SK-N-SH (cell line): ENCODE measurements around the gene SERTM1. TPM values are rescaled to one million over a fixed set of nuclear protein-coding genes. Genes with fewer than 3 reads are reported as not detected.

Experiments
- CTCF ChIA-PET: fragments of 300-600, 350-600 bp; formaldehyde crosslinking; extraction: SDS; loops from one replicate; lab custom pipeline; 2021; lab: Yijun Ruan, JAX
- POLR2A ChIA-PET: fragments of 350-600 bp; sonication (Branson Sonifier 250); formaldehyde crosslinking; extraction: SDS; loops from one replicate; lab custom pipeline; 2020; ENCODE audit warnings: antibody characterized with exemption, inconsistent platforms; lab: Yijun Ruan, JAX
- DNase-seq: peaks from one replicate; pipeline ENCODE4 v3.0.0; 2012
- H2AFZ ChIP-seq: fragments of 200-600 bp; sonication (generic); 2 replicates; pipeline ENCODE4 v1.8.1; 2016; ENCODE audit warnings: antibody characterized with exemption, mild to moderate bottlenecking, low read depth
- H3F3A ChIP-seq: fragments of 200-600 bp; sonication (generic); replicated peaks from 2 replicates; pipeline ENCODE3; 2016; ENCODE audit warnings: antibody characterized with exemption, mild to moderate bottlenecking; ENCODE audit not compliant: insufficient read depth
- H3K27ac ChIP-seq, 2 experiments: fragments of 200-500 bp in 1 of 2; fragments of 200-600 bp in 1 of 2; sonication (Bioruptor generic) in 1 of 2; sonication (generic), shearing (Covaris generic) in 1 of 2; 2 replicates each; pipeline versions ENCODE4 v1.5.1 to v1.6.1; 2014 to 2016; ENCODE audit warnings: low read depth in 2 of 2, inconsistent platforms in 1 of 2, low read length in 1 of 2, mild to moderate bottlenecking in 1 of 2, mixed read lengths in 1 of 2
- H3K27me3 ChIP-seq: fragments of 200-600 bp; sonication (generic), shearing (Covaris generic); 2 replicates; pipeline ENCODE4 v1.6.1; 2016; ENCODE audit warnings: mixed run types; ENCODE audit not compliant: insufficient read depth
- H3K36me3 ChIP-seq, 2 experiments: fragments of 200-500 bp in 1 of 2; fragments of 200-600 bp in 1 of 2; sonication (Bioruptor generic) in 1 of 2; sonication (generic) in 1 of 2; replicated peaks in 1 of 2; 2 replicates each; pipeline versions ENCODE3 to v1.5.1; 2014 to 2016; ENCODE audit warnings: low read length in 1 of 2, mild to moderate bottlenecking in 1 of 2; ENCODE audit not compliant: insufficient read depth in 2 of 2, control insufficient read depth in 1 of 2
- H3K4me1 ChIP-seq, 2 experiments: fragments of 200-500 bp in 1 of 2; fragments of 200-600 bp in 1 of 2; sonication (Bioruptor generic) in 1 of 2; sonication (generic), shearing (Covaris generic) in 1 of 2; 2 replicates each; pipeline versions ENCODE4 v1.5.1 to v1.6.1; 2014 to 2016; ENCODE audit warnings: low read depth in 1 of 2, low read length in 1 of 2, mixed run types in 1 of 2; ENCODE audit not compliant: insufficient read depth in 2 of 2, control insufficient read depth in 1 of 2
- H3K4me2 ChIP-seq: fragments of 200-600 bp; sonication (generic), shearing (Covaris generic); 2 replicates; pipeline ENCODE4 v1.6.1; 2017; ENCODE audit warnings: mixed run types
- H3K4me3 ChIP-seq, 2 experiments: fragments of 200-500 bp in 1 of 2; fragments of 200-600 bp in 1 of 2; sonication (Bioruptor generic) in 1 of 2; sonication (generic), shearing (Covaris generic) in 1 of 2; 2 replicates each; pipeline versions ENCODE4 v1.5.1 to v1.8.1; 2014 to 2016; ENCODE audit warnings: low read depth in 2 of 2, inconsistent platforms in 1 of 2, low read length in 1 of 2, mild to moderate bottlenecking in 1 of 2, mixed read lengths in 1 of 2, moderate library complexity in 1 of 2
- H3K79me2 ChIP-seq: fragments of 200-600 bp; sonication (generic); 2 replicates; pipeline ENCODE4 v1.8.1; 2017; ENCODE audit warnings: mild to moderate bottlenecking; ENCODE audit not compliant: insufficient read depth
- H3K9ac ChIP-seq: fragments of 200-600 bp; sonication (generic); 2 replicates; pipeline ENCODE4 v1.6.1; 2017; ENCODE audit warnings: mixed run types
- H3K9me2 ChIP-seq: fragments of 200-600 bp; sonication (generic); 2 replicates; pipeline ENCODE4 v1.6.1; 2017; ENCODE audit warnings: mixed run types
- H3K9me3 ChIP-seq: fragments of 200-600 bp; sonication (generic); 2 replicates; pipeline ENCODE4 v1.6.1; 2017; ENCODE audit warnings: mixed run types, mild to moderate bottlenecking, moderate library complexity
- H4K20me1 ChIP-seq: fragments of 200-600 bp; sonication (generic); 2 replicates; pipeline ENCODE4 v1.6.1; 2017; ENCODE audit warnings: mild to moderate bottlenecking, mixed run types; ENCODE audit not compliant: insufficient read depth
- CHD2 ChIP-seq: fragments of 150-350 bp; IDR thresholded peaks from 2 replicates; pipeline ENCODE4 v1.6.1; 2018; ENCODE audit warnings: low read length; ENCODE audit not compliant: partially characterized antibody
- FOXM1 ChIP-seq: IDR thresholded peaks from 2 replicates; pipeline ENCODE4 v1.4.0; 2012; ENCODE audit warnings: low read depth, mild to moderate bottlenecking
- RAD21 ChIP-seq: IDR thresholded peaks from 2 replicates; pipeline ENCODE4 v1.6.1; 2012; ENCODE audit warnings: mild to moderate bottlenecking, low read length
- RFX5 ChIP-seq: IDR thresholded peaks from 2 replicates; pipeline ENCODE4 v1.6.1; 2012; ENCODE audit warnings: mild to moderate bottlenecking, improper control_type of control experiment, low read length
- TAF1 ChIP-seq: IDR thresholded peaks from 2 replicates; pipeline ENCODE4 v1.6.1; 2012; ENCODE audit warnings: low read depth, mild to moderate bottlenecking, low read length, moderate library complexity, borderline replicate concordance
- WGBS: methylation state at CpG from one replicate; pipeline ENCODE4 v1.1.6; 2017; ENCODE audit warnings: low lambda C conversion rate; 5-methylcytosine and 5-hydroxymethylcytosine counted together
- polyA plus RNA-seq, 3 experiments: library from polyadenylated mRNA; depleted of rRNA; stranded (reverse); fragments of >200 nt; gene quantifications; 2 replicates each; pipeline ENCODE4 v1.2.3, GENCODE V29; 2012
- TF ChIP-seq, protein P1 (sequence below): fragments of 200-600 bp; sonication (generic); IDR thresholded peaks from 2 replicates; pipeline ENCODE4 v1.6.1; 2017; ENCODE audit warnings: antibody characterized with exemption, mild to moderate bottlenecking, moderate library complexity
- TF ChIP-seq, protein P2 (sequence below): IDR thresholded peaks from 2 replicates; pipeline ENCODE4; 2012
- TF ChIP-seq, protein P3 (sequence below): fragments of 150-350 bp; IDR thresholded peaks from 2 replicates; pipeline ENCODE4 v1.6.1; 2016; ENCODE audit warnings: mild to moderate bottlenecking, low read depth, low read length
- TF ChIP-seq, protein P4 (sequence below): IDR thresholded peaks from 2 replicates; pipeline ENCODE4 v1.6.1; 2012; ENCODE audit warnings: mild to moderate bottlenecking, low read depth, low read length, moderate library complexity

SERTM1 gene
- polyA plus RNA-seq, 1 of the 3 experiments (the other 2 are of a cell fraction), result 0.05 TPM

DNA sequence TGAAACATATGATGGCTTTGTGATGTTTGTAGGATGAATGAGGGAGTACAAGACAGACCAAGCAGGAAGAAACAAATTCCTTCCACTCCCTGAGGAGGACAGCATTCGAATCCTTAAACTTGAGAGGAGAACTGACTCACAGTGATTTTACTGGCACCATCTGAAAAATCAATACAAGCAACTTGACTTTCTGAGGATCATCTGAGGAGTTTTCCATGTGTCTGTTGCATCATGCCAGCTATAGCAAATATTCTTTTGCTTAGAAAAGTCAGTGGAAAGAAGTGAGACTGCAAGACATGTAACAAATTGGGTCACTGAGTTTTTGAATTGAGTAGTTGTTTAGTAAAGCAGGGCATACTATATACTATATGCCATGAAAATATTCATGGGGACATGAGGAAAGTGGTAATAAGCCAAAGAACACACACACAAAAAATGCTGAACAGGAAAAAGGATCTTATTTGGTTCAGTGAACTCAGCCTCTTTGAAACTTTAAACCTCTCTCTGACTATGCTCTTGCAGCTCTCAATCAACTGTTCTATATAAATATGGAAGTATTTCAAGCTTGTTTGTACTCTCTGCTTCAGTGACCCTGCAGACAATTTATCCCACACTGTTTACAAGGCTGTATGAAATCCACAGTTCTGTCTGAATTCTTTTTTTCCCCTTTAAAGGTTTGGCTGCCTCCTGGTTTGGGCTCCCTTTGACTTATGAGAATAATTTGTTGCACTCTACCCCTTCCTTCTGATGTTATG, 35.5 kb downstream of the SERTM1 start:
- Histone ChIP-seq H3K9me2 (no peaks in the 10 kb centered on the region), H4K20me1 (no peaks in the 10 kb centered on the region)
- WGBS, result 0% methylated on average over 1 of the region's 1 CpG
- TF ChIP-seq, protein P1, sequence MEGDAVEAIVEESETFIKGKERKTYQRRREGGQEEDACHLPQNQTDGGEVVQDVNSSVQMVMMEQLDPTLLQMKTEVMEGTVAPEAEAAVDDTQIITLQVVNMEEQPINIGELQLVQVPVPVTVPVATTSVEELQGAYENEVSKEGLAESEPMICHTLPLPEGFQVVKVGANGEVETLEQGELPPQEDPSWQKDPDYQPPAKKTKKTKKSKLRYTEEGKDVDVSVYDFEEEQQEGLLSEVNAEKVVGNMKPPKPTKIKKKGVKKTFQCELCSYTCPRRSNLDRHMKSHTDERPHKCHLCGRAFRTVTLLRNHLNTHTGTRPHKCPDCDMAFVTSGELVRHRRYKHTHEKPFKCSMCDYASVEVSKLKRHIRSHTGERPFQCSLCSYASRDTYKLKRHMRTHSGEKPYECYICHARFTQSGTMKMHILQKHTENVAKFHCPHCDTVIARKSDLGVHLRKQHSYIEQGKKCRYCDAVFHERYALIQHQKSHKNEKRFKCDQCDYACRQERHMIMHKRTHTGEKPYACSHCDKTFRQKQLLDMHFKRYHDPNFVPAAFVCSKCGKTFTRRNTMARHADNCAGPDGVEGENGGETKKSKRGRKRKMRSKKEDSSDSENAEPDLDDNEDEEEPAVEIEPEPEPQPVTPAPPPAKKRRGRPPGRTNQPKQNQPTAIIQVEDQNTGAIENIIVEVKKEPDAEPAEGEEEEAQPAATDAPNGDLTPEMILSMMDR, result no peak
- TF ChIP-seq FOXM1, result no peak
- TF ChIP-seq, protein P2, sequence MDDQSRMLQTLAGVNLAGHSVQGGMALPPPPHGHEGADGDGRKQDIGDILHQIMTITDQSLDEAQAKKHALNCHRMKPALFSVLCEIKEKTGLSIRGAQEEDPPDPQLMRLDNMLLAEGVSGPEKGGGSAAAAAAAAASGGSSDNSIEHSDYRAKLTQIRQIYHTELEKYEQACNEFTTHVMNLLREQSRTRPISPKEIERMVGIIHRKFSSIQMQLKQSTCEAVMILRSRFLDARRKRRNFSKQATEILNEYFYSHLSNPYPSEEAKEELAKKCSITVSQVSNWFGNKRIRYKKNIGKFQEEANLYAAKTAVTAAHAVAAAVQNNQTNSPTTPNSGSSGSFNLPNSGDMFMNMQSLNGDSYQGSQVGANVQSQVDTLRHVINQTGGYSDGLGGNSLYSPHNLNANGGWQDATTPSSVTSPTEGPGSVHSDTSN, result no peak
- no peak for TF ChIP-seq CHD2
- TF ChIP-seq, protein P3, sequence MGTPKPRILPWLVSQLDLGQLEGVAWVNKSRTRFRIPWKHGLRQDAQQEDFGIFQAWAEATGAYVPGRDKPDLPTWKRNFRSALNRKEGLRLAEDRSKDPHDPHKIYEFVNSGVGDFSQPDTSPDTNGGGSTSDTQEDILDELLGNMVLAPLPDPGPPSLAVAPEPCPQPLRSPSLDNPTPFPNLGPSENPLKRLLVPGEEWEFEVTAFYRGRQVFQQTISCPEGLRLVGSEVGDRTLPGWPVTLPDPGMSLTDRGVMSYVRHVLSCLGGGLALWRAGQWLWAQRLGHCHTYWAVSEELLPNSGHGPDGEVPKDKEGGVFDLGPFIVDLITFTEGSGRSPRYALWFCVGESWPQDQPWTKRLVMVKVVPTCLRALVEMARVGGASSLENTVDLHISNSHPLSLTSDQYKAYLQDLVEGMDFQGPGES, result no peak
- TF ChIP-seq, protein P4, sequence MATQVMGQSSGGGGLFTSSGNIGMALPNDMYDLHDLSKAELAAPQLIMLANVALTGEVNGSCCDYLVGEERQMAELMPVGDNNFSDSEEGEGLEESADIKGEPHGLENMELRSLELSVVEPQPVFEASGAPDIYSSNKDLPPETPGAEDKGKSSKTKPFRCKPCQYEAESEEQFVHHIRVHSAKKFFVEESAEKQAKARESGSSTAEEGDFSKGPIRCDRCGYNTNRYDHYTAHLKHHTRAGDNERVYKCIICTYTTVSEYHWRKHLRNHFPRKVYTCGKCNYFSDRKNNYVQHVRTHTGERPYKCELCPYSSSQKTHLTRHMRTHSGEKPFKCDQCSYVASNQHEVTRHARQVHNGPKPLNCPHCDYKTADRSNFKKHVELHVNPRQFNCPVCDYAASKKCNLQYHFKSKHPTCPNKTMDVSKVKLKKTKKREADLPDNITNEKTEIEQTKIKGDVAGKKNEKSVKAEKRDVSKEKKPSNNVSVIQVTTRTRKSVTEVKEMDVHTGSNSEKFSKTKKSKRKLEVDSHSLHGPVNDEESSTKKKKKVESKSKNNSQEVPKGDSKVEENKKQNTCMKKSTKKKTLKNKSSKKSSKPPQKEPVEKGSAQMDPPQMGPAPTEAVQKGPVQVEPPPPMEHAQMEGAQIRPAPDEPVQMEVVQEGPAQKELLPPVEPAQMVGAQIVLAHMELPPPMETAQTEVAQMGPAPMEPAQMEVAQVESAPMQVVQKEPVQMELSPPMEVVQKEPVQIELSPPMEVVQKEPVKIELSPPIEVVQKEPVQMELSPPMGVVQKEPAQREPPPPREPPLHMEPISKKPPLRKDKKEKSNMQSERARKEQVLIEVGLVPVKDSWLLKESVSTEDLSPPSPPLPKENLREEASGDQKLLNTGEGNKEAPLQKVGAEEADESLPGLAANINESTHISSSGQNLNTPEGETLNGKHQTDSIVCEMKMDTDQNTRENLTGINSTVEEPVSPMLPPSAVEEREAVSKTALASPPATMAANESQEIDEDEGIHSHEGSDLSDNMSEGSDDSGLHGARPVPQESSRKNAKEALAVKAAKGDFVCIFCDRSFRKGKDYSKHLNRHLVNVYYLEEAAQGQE, result no peak
- no peak for TF ChIP-seq TAF1
- TF ChIP-seq RAD21, result no peak
- no peak for TF ChIP-seq RFX5
- TF ChIP-seq, all 33 proteins: peak for 0
- H2AFZ ChIP-seq, result no peak overlapping the region
- no peaks in the 10 kb centered on the region for H3K27me3 ChIP-seq
- no peak overlapping the region for H3K4me2 ChIP-seq
- H3K4me3 ChIP-seq, result no peak overlapping the region
- peaks cover 6% of the 10 kb centered on the region for H3F3A ChIP-seq
- no peaks in the 10 kb centered on the region for H3K36me3 ChIP-seq
- CTCF ChIA-PET, result interaction anchor here (1.0 to 2.2 kb wide), 2 partner anchors 27 to 255 kb away, joined by 3 to 7 read pairs; no protein-coding TSS in a partner anchor
- H3K79me2 ChIP-seq, result no peaks in the 10 kb centered on the region
- H3K9ac ChIP-seq, result no peak overlapping the region
- POLR2A ChIA-PET, result no interaction called here
- no peak overlapping the region for H3K27ac ChIP-seq
- DNase-seq, result no peak
- no peaks in the 10 kb centered on the region for H3K9me3 ChIP-seq
- peaks cover 2 to 28% of the 10 kb centered on the region in 2 experiments; a peak in 3 of 4 replicates for H3K4me1 ChIP-seq
